HG03457 (cell line): Measurements from ENCODE around the gene TINAGL1.

Source experiments
- ATAC-seq: cut with Tn5 transposase; IDR thresholded peaks from one replicate; pipeline ENCODE4 v1.9.1; 2021; ENCODE audit warnings: moderate number of reproducible peaks; ENCODE audit not compliant: unreplicated experiment

Gene TINAGL1

DNA sequence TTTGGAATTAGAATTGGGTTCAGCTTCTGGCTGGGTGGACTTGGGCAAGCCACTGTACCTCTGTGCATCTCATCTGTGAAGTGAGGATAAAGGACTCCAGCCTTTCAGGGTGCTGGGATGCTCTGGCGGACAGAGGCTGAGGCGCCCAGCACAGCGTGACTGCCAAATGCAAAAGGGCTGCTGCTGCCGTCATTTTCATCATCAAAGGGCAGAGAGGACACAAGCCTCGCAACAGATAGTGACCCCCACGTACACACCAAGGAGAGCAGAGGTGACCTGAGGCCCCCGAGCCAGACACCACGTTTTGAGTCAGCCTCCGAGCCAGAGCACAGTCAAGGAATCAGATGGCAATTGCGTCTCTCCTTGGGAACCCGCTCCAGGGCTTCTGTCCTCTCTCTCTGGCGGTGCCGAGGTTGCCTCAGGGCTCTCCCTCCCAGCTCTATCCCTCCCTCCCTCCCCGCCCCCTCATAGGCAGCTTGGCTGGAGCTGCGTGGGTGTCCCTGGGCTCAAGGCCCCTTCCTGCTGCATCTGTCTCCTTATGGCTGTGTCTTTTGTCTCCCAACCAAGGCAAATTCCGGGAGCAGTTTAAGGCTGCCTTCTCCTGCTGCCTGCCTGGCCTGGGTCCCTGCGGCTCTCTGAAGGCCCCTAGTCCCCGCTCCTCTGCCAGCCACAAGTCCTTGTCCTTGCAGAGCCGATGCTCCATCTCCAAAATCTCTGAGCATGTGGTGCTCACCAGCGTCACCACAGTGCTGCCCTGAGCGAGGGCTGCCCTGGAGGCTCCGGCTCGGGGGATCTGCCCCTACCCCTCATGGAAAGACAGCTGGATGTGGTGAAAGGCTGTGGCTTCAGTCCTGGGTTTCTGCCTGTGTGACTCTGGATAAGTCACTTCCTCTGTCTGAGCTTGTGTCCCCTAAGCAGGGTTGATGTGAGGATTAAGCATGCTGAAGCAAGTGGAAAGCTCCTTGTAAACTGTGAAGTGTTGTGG is 50.2 kb downstream of the TINAGL1 start:
- no peak for ATAC-seq

DNA sequence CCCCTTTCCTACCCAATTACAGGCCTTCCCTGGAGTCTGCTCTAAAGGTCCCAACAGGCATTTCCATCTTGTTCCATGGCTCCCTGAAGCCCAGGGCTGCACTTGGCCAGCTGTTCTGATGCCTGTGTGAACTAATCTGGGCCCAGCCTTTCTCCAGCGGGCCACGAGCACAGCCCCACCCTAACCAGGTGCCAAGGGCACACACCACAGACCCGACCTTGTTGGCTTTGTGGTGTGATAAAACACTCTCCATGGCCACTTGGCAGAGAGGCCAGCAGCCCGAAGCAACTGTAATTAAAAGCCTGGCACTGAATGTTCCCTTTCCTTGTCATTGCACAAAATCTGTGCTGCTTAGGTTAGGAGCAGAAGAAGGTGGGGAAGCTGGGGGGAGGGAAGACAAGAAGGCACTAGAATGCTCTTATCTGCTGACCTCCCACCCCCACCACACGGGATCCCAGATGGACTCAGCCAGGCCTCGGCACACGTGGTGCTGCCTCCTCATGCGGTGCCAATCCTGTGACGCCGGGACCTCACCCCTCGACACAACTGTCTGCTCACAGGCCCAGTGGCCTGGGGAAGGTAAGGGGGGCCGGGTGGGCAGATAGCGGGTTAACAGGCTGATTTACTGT is 51.1 kb downstream of the TINAGL1 start:
- no peak for ATAC-seq

DNA sequence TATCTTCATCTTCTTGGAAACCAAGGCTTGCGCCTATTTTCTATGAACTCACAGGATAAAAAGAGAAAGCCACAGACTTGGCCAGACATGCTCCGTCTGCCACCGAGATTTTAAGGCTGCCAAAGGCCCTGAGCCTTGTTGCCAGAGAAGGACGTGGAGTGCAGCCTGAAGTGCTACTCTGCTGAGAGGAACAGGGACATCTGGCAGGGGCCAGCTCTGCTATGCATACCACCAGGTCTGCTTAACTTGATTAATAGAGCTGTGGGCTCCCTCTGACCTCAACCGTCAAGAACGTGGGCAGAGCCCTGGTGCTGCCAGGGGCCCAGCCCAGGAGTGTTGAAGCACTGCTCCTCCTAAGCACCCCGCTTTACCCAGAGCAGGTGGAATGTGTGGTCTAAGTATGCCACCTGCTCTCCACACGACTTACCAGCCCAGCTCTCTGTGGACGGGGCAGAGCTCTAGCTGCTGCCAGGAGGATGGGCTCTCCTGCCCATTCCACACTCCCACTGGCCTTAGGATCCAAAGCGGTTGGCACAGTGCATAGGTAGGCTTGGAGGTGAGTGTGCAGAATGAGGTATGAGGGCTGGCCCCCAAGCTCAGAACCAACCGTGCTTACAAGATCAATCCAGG is 51.7 kb downstream of the TINAGL1 start:
- no peak for ATAC-seq

DNA sequence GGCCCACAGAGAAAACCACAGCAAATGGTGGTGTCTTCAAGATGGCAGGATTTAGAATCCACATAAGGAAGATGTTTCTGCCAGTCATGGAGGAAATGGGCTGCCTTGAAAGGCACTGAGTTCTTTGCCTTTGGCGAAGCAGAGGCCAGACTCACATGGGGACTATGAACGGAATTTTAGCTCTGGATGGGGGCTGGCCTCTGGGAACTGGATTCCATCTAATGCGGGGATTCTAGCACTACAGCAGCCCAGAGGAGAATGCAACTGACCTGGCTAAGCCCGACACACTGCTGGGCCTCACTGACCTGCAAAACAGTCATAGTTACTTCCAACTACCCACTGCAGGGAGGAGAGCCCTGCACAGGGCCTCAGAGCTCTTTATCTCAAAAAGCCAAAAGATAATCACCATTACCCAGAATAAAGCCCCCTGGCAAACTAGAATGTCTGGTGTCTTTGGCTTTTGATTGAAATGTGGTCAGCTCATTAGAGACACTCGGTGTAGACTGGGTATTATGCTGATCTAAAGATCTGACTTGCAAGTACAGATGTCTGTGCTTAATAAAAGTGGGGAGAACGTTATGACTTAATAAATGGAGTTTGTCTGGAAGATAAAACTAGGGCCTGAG is 52.7 kb downstream of the TINAGL1 start:
- no peak for ATAC-seq

DNA sequence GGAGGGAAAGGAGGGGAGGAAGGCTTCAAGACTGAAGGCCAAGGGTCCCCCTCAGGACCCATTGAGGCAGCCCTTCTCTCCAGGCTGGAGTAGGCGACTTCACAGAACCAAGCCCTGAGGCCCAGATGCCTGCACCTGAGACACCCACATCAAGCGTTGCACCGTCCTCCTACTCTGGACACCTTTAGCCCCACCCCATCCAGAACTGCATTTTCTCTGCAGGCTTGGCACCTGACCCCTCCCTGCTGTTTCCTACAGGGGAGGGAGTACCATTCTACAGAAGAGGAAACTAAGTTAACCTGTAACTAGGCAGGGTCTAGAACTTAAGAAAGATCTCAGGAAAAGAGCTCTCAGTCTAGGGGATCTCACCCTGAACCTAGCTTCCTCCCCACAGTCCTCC is 56.3 kb downstream of the TINAGL1 start:
- no peak for ATAC-seq

DNA sequence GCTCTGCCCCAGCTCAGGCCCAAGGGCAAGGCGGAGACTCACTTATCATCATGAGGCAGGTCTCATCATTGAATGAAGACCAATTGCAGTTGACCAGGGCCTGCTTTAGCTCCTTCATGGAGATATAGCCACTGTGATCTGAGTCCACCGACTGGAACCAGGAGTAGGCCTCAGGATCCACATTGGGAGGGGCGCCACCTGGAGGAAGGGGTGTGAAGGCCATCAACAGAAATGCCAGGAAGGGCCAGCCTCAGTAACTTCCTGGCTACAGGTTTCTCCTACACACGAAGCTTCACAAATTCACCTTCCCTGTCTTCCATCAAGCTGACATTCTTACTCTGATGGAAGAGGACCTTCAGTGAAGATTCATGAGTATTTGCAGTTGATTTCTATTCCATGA is 56.8 kb downstream of the TINAGL1 start:
- no peak for ATAC-seq
